ENCODE results near the gene SLC46A3.
"Not testable (repeated sequence)": the region's sequence is repeated elsewhere in the genome, so short reads cannot be mapped to it uniquely, and the experiment has no call there.

SLC46A3 gene

GRCh38 chr13:28718543-28719226, at the start of gene SLC46A3:
SLC46A3 (minus strand) TSS chr13:28718970; CDS start chr13:28717998, 972 bp downstream.
- peak within 1 kb of the TSS; percentile 79 for H3K4me3 ChIP-seq (ENCODE audit: low read depth, low read length)

DNA sequence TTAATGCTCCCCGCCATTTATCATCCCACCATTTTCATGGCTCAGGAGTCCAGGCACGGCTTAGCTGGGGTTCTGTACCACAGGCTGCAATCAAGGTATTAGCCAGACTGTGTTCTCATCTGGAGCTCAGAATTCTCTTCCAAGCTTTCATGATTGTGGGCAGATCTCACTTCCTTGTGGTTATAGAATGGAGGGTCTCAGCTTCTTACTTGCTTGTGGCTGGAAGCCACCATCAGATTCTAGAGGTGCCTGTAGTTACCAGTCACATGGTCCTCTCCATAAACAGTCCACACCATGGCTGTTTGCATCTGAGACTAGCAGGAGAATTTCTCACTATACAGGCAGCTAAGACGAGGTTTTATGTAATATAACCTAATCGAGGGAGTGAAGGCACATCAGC, 45.1 kb upstream of the SLC46A3 start:
- H3K4me3 ChIP-seq (ENCODE audit: low read depth, low read length): no peak overlapping the region

GRCh38 chr13:28761586-28761985, 42.8 kb upstream of the SLC46A3 start:
- no peak overlapping the region for H3K4me3 ChIP-seq (ENCODE audit: low read depth, low read length)

DNA sequence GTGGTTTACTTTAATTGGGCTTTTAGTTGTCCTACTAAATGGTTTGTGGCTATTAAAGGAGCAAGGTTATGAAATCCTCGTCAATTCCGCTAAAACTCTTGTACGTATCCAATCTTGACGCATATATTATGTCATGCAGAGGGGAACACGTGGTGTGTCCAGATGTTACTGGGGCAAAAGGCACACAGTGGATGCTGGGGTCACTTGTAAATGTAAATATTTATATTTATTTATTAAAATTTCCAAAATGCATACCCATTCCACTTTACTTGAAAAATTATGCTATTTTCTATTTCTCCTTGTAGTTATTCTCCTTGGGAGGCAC, 36.7 kb upstream of the SLC46A3 start:
- no peak overlapping the region for H3K4me3 ChIP-seq (ENCODE audit: low read depth, low read length)

- H3K4me3 ChIP-seq (ENCODE audit: low read depth, low read length): no peak overlapping the region
These were observed 36.2 kb upstream of the SLC46A3 start for GRCh38 chr13:28754698-28755545.

GRCh38 chr13:28753946-28754345, 35.2 kb upstream of the SLC46A3 start:
- H3K4me3 ChIP-seq (ENCODE audit: low read depth, low read length): no peak overlapping the region

DNA sequence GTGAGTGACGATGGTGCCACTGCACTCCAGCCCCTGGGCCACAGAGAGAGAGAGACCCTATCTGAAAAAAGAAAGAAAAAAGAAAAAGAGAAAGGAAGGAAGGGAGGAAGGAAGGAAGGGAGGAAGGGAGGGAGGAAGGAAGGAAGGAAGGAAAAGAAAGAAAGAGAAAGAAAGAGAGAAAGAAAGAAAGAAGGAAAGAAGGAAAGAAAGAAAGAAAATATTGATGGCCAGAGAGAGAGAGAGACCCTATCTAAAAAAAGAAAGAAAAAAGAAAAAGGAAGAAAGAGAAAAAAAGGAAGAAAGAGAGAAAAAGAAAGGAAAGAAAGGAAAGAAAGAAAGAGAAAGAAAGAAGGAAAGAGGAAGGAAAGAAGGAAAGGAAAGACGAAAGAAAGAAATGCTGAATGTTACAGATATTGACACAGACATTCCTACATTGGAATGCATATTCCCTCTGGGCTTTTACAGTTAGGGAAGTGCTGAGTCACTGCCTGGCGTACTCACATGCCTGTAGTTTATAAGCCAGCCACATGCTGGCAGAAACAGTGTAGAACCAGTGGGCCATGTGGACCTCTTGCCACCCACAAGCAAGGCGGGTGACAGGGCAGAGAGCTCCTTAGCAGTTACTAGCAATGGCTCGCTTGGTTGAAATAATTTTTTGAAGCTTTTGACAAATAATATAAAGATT, 34.6 kb upstream of the SLC46A3 start:
- H3K4me3 ChIP-seq (ENCODE audit: low read depth, low read length): no peak overlapping the region

DNA sequence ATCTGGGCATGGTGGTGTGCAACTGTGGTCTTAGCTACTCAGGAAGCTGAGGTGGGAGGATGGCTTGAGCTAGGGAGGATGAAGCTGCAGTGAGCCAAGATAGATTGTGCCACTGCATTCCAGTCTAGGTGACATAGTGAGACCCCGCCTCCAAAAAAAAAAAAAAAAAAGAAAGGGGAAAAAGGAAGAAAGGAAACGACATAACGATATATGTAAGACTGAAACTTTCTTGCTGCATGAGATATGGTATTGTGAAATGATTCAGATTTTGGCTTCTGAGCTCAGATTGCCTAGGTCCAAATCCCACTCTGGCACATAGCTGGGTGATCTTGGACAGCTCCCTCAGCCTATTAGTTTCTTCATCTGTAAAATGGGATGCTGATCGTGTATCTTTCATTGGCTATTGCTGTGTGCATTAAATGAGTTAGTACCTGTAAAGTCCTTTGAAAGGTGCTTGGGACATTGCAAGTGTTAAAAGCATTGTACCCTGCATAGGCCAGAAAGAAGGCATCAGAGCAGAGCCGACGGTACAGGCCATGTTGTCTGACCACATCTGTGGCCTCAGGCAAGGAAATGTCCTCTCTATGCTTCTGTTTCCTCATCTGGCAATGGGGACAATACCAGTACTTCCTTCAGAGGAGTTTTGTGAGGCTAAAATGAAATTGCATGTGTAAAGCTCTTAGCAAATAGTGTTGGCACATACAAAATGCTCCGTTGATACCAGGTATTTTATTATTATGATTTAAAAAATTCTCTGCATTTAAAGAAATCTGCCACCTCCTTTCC, 32.6 kb upstream of the SLC46A3 start:
- no peak overlapping the region for H3K4me3 ChIP-seq (ENCODE audit: low read depth, low read length)

GRCh38 chr13:28750187-28751045, 31.6 kb upstream of the SLC46A3 start:
- no peak overlapping the region for H3K4me3 ChIP-seq (ENCODE audit: low read depth, low read length)

DNA sequence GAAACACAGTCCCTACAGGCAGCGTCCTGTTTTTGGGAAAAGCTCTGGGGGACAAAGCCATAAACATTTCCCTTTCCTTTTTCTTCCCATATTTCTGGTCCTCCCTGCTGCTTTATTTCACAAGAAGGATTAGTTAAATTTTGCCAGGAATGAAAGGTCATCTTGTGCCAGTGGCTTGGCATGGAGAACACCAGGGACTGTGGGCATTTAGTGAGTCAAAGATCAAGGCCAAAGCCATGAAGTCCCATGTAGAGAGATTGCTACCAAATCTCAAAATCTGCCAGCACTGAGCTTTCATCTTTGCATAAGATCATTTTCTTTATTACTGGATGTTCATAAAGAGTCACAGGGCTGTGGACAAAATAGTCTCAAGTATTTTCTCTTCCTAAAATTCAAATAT, 29.1 kb upstream of the SLC46A3 start:
- no peak overlapping the region for H3K4me3 ChIP-seq (ENCODE audit: low read depth, low read length)

DNA sequence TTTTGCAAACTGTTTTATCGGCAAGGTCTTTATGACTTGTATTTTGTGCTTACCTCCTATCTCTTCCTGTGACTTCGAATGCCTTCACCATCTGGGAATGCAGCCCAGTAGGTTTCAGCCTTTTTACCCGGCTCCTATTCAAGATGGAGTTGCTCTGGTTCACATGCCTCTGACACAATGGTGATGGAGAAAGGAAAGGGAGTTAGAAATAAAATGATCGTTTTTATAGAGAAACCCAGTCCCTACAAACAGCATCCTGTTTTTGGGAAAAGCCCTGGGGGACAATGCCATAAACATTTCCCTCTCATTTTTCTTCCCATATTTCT, 27.5 kb upstream of the SLC46A3 start:
- H3K4me3 ChIP-seq (ENCODE audit: low read depth, low read length): no peak overlapping the region

DNA sequence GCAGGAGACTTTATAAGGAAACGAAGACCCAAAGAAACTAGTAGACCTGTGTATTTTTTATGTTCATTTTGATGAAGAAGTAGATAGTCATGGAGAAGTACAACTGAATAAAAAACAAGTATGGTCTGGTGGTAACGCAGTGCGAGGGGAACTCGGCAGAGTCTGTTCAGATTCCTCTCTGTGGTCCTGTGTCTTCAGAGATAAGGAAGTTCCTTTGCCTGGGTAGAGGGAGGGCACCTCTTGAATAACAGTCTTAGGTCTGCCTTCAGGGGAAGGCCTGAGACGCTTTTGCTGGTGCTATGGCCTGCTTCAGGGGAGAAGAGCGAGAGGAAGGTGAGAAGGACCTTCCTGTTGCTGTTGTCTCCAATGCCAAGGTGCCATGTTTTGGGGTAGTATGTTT, 25.9 kb upstream of the SLC46A3 start:
- no peak overlapping the region for H3K4me3 ChIP-seq (ENCODE audit: low read depth, low read length)

DNA sequence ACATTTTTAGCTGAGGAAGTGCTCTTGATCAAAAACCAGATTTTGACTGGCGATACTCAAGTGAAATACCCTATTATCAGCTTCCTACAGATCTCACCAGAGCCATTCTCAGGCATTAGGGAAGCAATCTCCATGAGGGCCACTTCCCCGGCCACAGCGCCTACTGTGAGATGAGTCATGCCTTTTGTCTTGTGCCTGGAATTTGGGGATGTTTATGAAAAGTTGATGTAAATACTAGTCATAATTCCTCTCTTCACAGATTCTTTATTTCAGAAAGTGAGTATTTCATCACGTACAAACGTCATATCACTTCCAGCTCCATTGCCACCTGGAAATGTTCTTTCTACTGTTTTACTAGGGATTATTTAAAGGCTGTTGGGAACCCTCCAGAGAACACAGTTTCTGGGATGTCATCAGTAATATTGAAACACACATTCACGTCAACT, 25.3 kb upstream of the SLC46A3 start:
- no peak overlapping the region for H3K4me3 ChIP-seq (ENCODE audit: low read depth, low read length)

DNA sequence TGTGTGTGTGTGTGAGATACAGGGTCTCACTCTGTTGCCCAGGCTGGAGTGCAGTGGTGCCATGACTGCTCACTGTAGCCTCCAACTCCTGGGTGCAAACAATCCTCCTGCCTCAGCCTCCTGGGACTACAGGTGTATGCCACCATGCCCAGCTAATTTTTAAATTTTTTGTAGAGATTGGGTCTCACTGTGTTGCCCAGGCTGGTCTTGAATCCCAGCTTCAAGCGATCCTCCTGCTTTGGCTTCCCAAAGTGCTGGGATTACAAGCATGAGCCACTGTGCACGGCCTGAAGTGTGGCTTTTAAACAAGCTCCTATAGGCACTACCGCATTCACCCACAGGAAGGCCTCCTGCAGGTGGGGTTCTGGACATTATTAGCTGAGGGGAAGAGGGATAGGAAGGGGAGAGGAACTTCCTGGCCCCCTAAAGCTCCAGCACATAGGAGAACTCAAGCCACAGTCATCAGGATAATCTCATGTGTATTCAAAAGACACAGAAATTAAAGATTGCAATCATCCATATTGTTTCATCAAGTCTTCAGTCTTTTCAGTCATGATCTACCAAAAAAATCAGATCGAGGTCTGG, 24.8 kb upstream of the SLC46A3 start:
- H3K4me3 ChIP-seq (ENCODE audit: low read depth, low read length): no peak overlapping the region

- H3K4me3 ChIP-seq (ENCODE audit: low read depth, low read length): no peak overlapping the region
These were observed 24.2 kb upstream of the SLC46A3 start for GRCh38 chr13:28743020-28743419.

DNA sequence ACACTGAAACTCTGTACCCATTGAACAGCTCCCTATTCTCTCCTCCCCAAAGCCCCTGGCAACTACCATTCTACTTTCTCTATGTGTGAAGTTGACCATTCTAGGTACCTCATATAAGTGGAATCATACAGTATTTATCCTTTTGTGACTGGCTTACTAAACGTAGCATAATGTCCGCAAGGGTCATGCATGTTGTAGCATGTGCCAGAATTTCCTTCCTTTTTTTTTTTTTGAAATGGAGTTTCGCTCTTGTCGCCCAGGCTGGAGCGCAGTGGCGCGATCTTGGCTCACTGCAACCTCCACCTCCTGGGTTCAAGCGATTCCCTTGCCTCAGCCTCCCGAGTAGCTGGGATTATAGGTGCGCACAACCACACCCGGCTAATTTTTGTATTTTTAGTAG, 23.7 kb upstream of the SLC46A3 start:
- H3K4me3 ChIP-seq (ENCODE audit: low read depth, low read length): not testable (repeated sequence)

DNA sequence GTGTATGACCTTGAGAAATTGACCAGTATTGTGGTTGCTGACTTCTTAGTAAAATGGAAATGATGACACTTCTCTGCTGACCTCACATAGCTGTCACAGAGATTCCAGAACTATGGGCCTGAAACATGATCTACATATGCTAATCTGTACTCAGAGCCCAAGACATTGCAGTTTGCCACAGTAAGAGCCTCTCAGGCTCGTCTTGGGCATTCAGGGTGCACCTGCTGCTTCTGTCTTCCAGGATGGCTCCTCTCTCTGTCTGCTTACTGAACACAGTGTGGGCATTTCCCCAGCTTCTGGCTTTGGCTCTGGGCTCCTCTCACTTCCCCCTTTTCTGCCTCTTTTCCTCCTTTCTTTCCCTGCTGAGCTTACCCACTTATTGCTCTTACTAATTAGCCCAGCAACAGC, 22.3 kb upstream of the SLC46A3 start:
- no peak overlapping the region for H3K4me3 ChIP-seq (ENCODE audit: low read depth, low read length)

DNA sequence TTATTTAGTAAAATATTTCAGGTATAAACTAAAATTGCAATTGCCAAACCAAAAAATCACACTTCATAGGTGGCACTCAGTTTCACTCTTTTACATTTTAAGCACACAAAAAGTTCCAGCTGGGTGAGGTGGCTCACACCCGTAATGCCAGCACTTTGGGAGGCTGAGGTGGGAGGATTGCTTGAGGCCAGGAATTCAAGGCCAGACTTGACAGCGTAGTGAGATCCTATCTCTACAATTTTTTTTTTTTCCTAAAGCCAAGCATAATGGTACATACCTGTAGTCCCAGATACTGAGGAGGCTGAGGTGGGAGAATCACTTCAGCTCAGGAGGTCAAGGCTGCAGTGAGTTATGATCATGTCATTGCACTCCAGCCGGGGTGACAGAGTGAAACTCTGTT, 20.6 kb upstream of the SLC46A3 start:
- no peak overlapping the region for H3K4me3 ChIP-seq (ENCODE audit: low read depth, low read length)

DNA sequence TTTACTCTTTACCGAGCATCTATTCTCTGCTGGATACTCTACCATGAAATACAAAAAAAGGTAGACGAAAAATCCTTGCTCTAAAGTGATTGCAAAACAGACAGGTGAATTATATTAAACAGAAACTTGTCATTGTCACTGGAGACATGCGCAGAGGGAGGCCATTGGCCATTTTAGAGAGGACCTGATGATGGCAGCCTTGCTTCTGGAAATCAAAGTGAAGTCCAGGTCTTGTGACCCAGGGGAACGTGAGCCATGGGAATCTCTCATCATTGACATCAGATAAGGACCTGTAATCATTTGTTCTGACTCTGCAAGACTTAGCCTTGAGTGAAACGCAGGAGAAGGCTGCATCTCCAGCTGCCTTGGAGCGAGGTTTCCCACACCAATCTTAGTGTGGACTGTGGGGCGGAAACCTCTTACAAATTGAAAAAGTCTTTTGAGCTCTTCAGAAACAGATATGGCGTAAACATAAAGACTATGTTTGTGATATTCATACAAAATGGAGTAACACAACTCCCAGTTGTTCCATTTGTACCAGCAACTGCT, 16.8 kb upstream of the SLC46A3 start:
- H3K4me3 ChIP-seq (ENCODE audit: low read depth, low read length): no peak overlapping the region

GRCh38 chr13:28734906-28735305, 16.1 kb upstream of the SLC46A3 start:
- H3K4me3 ChIP-seq (ENCODE audit: low read depth, low read length): no peak overlapping the region

All from iPS-11a (cell line).